T follicular helper cell (primary cell): ENCODE measurements around the gene LAIR2.

ENCODE experiments used
- DNase-seq: peaks from one replicate; pipeline ENCODE4 v3.0.0-alpha.2; 2020; ENCODE audit warnings: low read depth

Gene LAIR2

GRCh38 chr19:54534156-54534555, 31.5 kb downstream of the LAIR2 start:
- DNase-seq: no peak

GRCh38 chr19:54535601-54536000, 33.0 kb downstream of the LAIR2 start:
- no peak for DNase-seq

- no peak for DNase-seq
Measured at GRCh38 chr19:54536956-54537355, 34.3 kb downstream of the LAIR2 start.

- no peak for DNase-seq
Measured at GRCh38 chr19:54541712-54542111, 39.1 kb downstream of the LAIR2 start.

GRCh38 chr19:54548806-54549205, 46.2 kb downstream of the LAIR2 start:
- DNase-seq: no peak

- DNase-seq: no peak
Measured at GRCh38 chr19:54549224-54549623, 46.6 kb downstream of the LAIR2 start.

GRCh38 chr19:54551293-54551692, 48.7 kb downstream of the LAIR2 start:
- DNase-seq: no peak

GRCh38 chr19:54551950-54552912, 49.6 kb downstream of the LAIR2 start:
- no peak for DNase-seq

GRCh38 chr19:54552913-54553310, 50.3 kb downstream of the LAIR2 start:
- DNase-seq: no peak

- DNase-seq: no peak
Measured at GRCh38 chr19:54554006-54554405, 51.4 kb downstream of the LAIR2 start.

GRCh38 chr19:54554896-54555295, 52.3 kb downstream of the LAIR2 start:
- no peak for DNase-seq

GRCh38 chr19:54556194-54556593, 53.6 kb downstream of the LAIR2 start:
- DNase-seq: no peak

- DNase-seq: no peak
Measured at GRCh38 chr19:54558339-54558738, 55.7 kb downstream of the LAIR2 start.
